ENCODE measurements around the gene PHACTR3. TPM values are rescaled to one million over a fixed set of nuclear protein-coding genes. Genes with fewer than 3 reads are reported as not detected.

PHACTR3 gene
- total RNA-seq, 1 donor from 2014 or later, result 0.14 TPM

DNA sequence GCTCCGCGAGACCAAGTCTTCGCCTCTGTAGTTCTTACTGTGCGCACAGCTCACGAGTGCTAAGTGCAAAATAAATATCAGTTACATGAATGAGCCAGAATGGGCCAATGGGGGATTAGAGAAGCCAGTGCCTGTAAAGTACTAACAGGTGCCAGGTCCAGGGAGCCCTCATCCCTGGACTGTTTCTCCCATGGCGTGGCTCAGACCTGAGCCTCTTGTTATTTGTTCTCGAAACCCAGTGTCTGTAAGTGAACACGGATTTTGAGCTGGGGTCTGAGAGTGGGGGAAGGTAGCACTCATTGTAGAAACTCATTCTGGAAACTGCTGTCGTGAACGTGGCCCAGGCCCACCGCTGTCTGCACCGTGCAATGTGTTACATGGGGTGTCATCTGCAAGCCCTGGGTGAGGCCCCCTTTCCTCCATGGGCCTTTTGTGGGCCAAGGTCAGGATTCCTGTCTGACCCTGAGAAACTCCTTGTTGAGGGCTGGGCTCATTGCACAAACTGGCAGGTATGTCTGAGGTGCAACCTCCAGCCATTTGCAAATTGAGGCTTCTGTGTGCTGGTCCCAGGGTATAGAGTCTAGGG lies 174.4 kb downstream of the PHACTR3 start:
- H3K9me3 ChIP-seq (ENCODE audit: insufficient read depth, low read depth, low read length), result no peaks in the 10 kb centered on the region
- no peak overlapping the region for H3K9ac ChIP-seq (ENCODE audit: low read length)
- DNase-seq (ENCODE audit: low read depth) (no peak), FAIRE-seq (no peak)
- H3K9me3 Mint-ChIP-seq (ENCODE audit: unreplicated experiment), result no peaks in the 10 kb centered on the region
- H3K36me3 Mint-ChIP-seq (ENCODE audit: low read depth, unreplicated experiment), result no peaks in the 10 kb centered on the region
- H4K20me1 ChIP-seq (ENCODE audit: insufficient read depth, low read length), result no peaks in the 10 kb centered on the region
- H3K27ac ChIP-seq (ENCODE audit: low read depth, low read length), result no peak overlapping the region
- H3K4me1 Mint-ChIP-seq (ENCODE audit: low read depth, unreplicated experiment), result no peaks in the 10 kb centered on the region
- TF ChIP-seq, protein P1, sequence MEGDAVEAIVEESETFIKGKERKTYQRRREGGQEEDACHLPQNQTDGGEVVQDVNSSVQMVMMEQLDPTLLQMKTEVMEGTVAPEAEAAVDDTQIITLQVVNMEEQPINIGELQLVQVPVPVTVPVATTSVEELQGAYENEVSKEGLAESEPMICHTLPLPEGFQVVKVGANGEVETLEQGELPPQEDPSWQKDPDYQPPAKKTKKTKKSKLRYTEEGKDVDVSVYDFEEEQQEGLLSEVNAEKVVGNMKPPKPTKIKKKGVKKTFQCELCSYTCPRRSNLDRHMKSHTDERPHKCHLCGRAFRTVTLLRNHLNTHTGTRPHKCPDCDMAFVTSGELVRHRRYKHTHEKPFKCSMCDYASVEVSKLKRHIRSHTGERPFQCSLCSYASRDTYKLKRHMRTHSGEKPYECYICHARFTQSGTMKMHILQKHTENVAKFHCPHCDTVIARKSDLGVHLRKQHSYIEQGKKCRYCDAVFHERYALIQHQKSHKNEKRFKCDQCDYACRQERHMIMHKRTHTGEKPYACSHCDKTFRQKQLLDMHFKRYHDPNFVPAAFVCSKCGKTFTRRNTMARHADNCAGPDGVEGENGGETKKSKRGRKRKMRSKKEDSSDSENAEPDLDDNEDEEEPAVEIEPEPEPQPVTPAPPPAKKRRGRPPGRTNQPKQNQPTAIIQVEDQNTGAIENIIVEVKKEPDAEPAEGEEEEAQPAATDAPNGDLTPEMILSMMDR (IDR thresholded peaks at IDR 0.05; ENCODE audit: insufficient read depth, low read depth, low read length), result no peak
- TF ChIP-seq EZH2 (IDR thresholded peaks at IDR 0.05; ENCODE audit: insufficient read depth, low read length), result no peak
- H2AFZ ChIP-seq (ENCODE audit: low read depth, low read length), result no peak overlapping the region
- peaks cover 3% of the 10 kb centered on the region for H3K27me3 ChIP-seq (ENCODE audit: insufficient read depth, low read length)
- H3K4me1 ChIP-seq (ENCODE audit: insufficient read depth, low read length), result no peaks in the 10 kb centered on the region
- H3K36me3 ChIP-seq (ENCODE audit: insufficient read depth, low read length), result no peaks in the 10 kb centered on the region
- no peak overlapping the region for H3K4me2 ChIP-seq (ENCODE audit: low read length)
- H3K27ac Mint-ChIP-seq (ENCODE audit: unreplicated experiment), result no peak overlapping the region
- H3K4me3 ChIP-seq (ENCODE audit: insufficient read depth, low read depth, low read length), result no peak overlapping the region
- no peaks in the 10 kb centered on the region for H3K79me2 ChIP-seq (ENCODE audit: insufficient read depth, low read length)
- no peak overlapping the region for H3K4me3 Mint-ChIP-seq (ENCODE audit: unreplicated experiment)
- H3K27me3 Mint-ChIP-seq (ENCODE audit: low read depth, unreplicated experiment), result peaks cover 48% of the 10 kb centered on the region

DNA sequence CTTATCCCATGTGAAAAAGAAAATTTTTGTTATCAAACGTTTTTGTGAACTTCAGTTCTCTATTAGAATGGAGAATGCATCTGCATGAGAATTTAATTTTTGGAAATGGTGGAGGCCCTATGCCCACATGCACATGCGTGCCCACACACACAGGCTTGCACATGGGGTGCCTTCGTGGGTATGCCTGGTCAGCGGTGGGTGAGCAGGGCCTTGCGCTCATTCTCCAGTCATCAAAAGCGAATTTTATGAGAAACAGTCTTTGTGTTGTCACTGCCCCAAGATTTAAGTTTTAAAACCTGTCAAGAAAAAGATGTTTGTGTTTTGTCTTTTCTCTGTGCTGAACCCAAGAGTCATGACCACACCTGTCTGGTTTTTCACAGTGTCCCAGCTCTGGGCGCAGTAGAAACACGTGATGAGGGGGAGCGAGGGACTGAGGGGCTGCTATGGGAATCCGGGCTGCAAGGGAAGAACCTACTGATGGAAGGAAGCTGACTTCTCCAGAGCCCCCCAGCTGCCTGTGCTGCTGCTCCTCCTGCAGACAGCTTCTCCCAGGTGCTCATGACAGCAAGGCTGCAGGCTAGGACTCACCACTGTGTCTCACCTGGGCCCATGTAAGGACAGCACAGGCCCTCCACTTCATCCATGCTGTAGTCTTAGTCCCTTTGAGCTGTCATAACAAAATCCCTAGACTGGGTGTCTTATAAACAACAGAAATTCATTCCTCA lies 175.5 kb downstream of the PHACTR3 start:
- no peak overlapping the region for H3K4me3 ChIP-seq (ENCODE audit: insufficient read depth, low read depth, low read length)
- H3K9ac ChIP-seq (ENCODE audit: low read length), result no peak overlapping the region
- Mint-ChIP-seq H3K36me3 (ENCODE audit: low read depth, unreplicated experiment) (no peaks in the 10 kb centered on the region), H3K4me3 (ENCODE audit: unreplicated experiment) (no peak overlapping the region), H3K27ac (ENCODE audit: unreplicated experiment) (no peak overlapping the region), H3K4me1 (ENCODE audit: low read depth, unreplicated experiment) (no peaks in the 10 kb centered on the region), H3K27me3 (ENCODE audit: low read depth, unreplicated experiment) (peaks cover 41% of the 10 kb centered on the region), H3K9me3 (ENCODE audit: unreplicated experiment) (no peaks in the 10 kb centered on the region)
- H3K4me2 ChIP-seq (ENCODE audit: low read length), result no peak overlapping the region
- DNase-seq (ENCODE audit: low read depth), result no peak
- no peak overlapping the region for H2AFZ ChIP-seq (ENCODE audit: low read depth, low read length)
- TF ChIP-seq, protein P1 (IDR thresholded peaks at IDR 0.05; ENCODE audit: insufficient read depth, low read depth, low read length), result no peak
- no peak for TF ChIP-seq EZH2 (IDR thresholded peaks at IDR 0.05; ENCODE audit: insufficient read depth, low read length)
- FAIRE-seq, result no peak
- H4K20me1 ChIP-seq (ENCODE audit: insufficient read depth, low read length), result no peaks in the 10 kb centered on the region
- peaks cover 5% of the 10 kb centered on the region for H3K27me3 ChIP-seq (ENCODE audit: insufficient read depth, low read length)
- no peaks in the 10 kb centered on the region for H3K79me2 ChIP-seq (ENCODE audit: insufficient read depth, low read length)
- H3K9me3 ChIP-seq (ENCODE audit: insufficient read depth, low read depth, low read length), result no peaks in the 10 kb centered on the region
- H3K27ac ChIP-seq (ENCODE audit: low read depth, low read length), result no peak overlapping the region
- no peaks in the 10 kb centered on the region for H3K36me3 ChIP-seq (ENCODE audit: insufficient read depth, low read length)
- no peaks in the 10 kb centered on the region for H3K4me1 ChIP-seq (ENCODE audit: insufficient read depth, low read length)

All from astrocyte (in vitro differentiated cells and primary cell).